GM18498 (cell line): Measurements from ENCODE around the gene EIF2AK2.
A peak's percentile ranks its signal among the peaks of the same experiment; 100 is the strongest.
"Not testable (repeated sequence)": the region's sequence is repeated elsewhere in the genome, so short reads cannot be mapped to it uniquely, and the experiment has no call there.

ENCODE experiments used
- ATAC-seq: cut with Tn5 transposase; IDR thresholded peaks from one replicate; pipeline ENCODE4 v1.9.1; 2021; ENCODE audit warnings: mild to moderate bottlenecking, moderate library complexity; ENCODE audit not compliant: unreplicated experiment

EIF2AK2 gene

GRCh38 chr2:37156857-37157714 is at the start of gene EIF2AK2:
TSS of gene EIF2AK2 (minus strand) at chr2:37156980. CDS start at chr2:37147806, 9,174 bp downstream.
- ATAC-seq = peak; percentile 91

- no peak for ATAC-seq
Measured at GRCh38 chr2:37205689-37206341, 49.0 kb upstream of the EIF2AK2 start.

- ATAC-seq = not testable (repeated sequence)
Measured at GRCh38 chr2:37205071-37205661, 48.4 kb upstream of the EIF2AK2 start.

- ATAC-seq = no peak
Measured at GRCh38 chr2:37203708-37204107, 46.9 kb upstream of the EIF2AK2 start.

- ATAC-seq = no peak
Measured at GRCh38 chr2:37201766-37202165, 45.0 kb upstream of the EIF2AK2 start.

GRCh38 chr2:37201208-37201607 is 44.4 kb upstream of the EIF2AK2 start:
- ATAC-seq = no peak

- no peak for ATAC-seq
Measured at GRCh38 chr2:37198681-37199065, 41.9 kb upstream of the EIF2AK2 start.

GRCh38 chr2:37196320-37197195 is 39.8 kb upstream of the EIF2AK2 start, which contains the start of gene CEBPZOS:
TSS of gene CEBPZOS (plus strand) at chr2:37196496. CDS start at chr2:37199705, 3,209 bp downstream.
- peak; percentile 76 for ATAC-seq

GRCh38 chr2:37195862-37196319 is 39.1 kb upstream of the EIF2AK2 start:
- ATAC-seq = not testable (repeated sequence)

- ATAC-seq = no peak
Measured at GRCh38 chr2:37192551-37192950, 35.8 kb upstream of the EIF2AK2 start.

GRCh38 chr2:37191747-37192146 is 35.0 kb upstream of the EIF2AK2 start:
- no peak for ATAC-seq

- ATAC-seq = no peak
Measured at GRCh38 chr2:37191253-37191652, 34.5 kb upstream of the EIF2AK2 start.

- ATAC-seq = no peak
Measured at GRCh38 chr2:37190290-37190689, 33.5 kb upstream of the EIF2AK2 start.

GRCh38 chr2:37189452-37190153 is 32.8 kb upstream of the EIF2AK2 start:
- no peak for ATAC-seq

GRCh38 chr2:37188570-37188969 is 31.8 kb upstream of the EIF2AK2 start, which contains the start of gene SULT6B1:
TSS of gene SULT6B1 (minus strand) at chr2:37188670. CDS start at chr2:37188640, 30 bp downstream.
- ATAC-seq = no peak

- ATAC-seq = no peak
Measured at GRCh38 chr2:37181726-37182684, 25.2 kb upstream of the EIF2AK2 start.

- no peak for ATAC-seq
Measured at GRCh38 chr2:37180640-37181039, 23.9 kb upstream of the EIF2AK2 start.

- no peak for ATAC-seq
Measured at GRCh38 chr2:37180006-37180639, 23.3 kb upstream of the EIF2AK2 start.
